NAMALWA (cell line): ENCODE measurements around the gene TP53TG5.

ENCODE experiments used
- DNase-seq: peaks from one replicate; pipeline ENCODE4 v3.0.0-alpha.2; 2015; ENCODE audit warnings: low spot score

Gene TP53TG5

DNA sequence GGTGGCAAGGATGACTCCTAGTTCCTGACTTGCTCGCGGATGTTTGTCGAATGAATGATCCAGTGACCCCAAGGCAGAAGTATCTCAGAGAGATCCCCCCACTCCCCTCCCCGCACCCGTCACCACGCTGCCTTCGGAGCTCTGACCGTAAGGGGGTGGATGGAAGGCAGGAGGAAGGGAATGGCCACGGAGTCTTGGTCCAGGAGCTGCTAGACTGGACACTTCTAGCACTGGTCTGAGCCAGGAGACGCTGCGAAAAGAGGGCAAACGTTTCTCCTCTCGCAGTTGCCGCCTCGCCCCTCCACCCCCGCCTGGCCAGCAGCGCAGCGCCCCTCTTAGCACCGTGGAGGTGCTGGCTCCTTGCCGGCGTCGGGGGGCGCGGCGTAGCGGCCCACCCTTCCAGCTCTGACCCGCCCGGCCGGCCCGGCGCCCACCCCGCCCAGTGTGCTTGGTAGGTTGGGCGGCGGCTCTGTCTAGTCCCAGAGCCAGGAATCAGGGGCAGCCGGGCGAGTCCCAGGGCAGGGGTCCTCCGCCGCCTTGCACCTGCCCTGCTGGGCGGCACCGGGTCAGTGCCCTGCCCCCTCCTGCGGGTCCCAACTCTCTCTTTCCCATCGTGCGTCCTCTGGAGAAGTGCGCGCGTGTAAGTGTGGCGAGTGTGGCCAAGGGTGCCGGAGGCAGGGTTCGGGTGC is 27.6 kb upstream of the TP53TG5 start:
- no peak for DNase-seq

DNA sequence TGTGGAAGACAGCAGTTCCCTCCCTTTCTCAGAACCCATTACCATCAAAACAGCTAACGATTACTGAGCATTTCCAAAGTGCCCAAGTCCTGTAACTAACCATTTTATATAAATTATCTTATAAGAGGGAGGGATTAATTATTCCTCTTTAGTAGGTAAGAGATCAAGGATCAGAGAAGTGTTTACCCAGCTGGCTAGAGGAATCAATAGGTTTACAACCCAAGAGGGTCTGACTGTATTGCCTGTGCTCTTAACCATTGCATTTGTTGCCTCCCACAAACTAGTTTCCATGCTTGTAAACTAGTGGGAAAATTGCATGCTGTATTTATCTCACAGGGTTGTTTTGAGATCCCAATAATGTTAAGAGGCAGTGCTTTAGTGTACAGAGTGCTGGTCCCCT is 26.3 kb upstream of the TP53TG5 start:
- no peak for DNase-seq

- DNase-seq, result no peak
Observed at GRCh38 chr20:45402946-45403345, 24.8 kb upstream of the TP53TG5 start.

DNA sequence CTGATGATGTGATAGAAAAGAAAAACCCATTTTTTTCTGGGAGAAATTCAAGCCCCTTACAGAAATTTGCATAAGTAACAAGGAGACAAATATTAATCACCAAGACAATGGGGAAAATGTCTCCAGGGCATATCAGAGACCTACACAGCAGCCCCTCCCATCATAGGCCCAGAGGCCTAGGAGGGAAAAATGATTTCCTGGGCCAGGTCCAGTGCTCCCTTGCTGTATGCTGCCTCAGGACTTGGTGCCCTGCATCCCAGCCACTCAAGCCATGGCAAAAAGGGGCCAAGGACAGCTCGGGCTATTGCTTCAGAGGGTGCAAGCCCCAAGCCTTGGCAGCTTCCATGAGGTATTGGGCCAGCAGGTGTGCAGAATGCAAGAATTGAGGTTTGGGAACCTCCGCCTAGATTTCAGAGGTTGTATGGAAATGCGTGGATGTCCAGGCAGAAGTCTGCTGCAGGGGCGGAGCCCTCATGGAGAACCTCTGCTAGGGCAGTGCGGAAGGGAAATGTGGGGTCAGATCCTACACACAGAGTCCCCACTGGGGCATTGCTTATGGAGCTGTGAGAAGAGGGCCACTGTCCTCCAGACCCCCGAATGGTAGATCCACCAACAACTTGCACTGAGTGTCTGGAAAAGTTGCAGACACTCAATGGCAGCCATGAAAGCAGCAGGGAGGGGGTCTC is 22.4 kb upstream of the TP53TG5 start:
- no peak for DNase-seq

GRCh38 chr20:45399018-45399417 is 20.9 kb upstream of the TP53TG5 start:
- DNase-seq, result no peak

DNA sequence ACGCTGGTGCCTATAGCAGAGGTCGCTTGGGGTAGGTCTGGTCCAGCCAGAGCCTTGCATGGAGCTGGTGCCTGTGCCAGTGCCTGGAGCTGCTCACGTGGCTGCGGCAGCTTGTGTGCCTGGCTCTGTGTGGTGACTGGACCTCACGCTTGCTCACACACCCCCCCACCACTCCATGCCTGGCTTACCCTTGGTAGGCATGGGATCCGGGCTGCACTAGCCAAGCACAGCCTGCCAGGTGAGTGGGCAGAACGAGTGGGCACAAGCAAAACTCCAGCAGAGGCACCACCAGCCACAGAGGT is 16.9 kb upstream of the TP53TG5 start:
- DNase-seq, result no peak

- no peak for DNase-seq
Observed at GRCh38 chr20:45394221-45395113, 16.3 kb upstream of the TP53TG5 start.

DNA sequence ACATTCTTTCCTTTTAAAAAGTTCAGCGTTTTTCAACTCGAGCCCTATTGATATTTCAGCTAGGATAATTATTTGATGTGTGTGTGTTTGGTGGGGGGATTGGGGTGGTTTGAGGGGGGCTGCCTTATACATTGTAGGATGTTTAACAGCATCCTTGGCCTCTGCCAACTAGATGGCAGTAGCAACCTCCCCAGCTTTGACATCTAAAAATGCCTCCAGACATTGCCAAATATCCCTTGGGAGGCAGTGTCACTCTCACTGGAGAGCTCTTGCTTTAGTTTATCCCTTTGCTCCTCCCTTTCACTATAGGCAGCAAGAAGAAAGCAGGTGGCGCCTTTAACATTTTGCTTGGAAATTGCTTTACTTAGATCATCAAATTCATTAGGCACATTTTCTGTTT is 14.6 kb upstream of the TP53TG5 start:
- DNase-seq, result no peak

GRCh38 chr20:45391559-45391958 is 13.4 kb upstream of the TP53TG5 start:
- DNase-seq, result no peak

DNA sequence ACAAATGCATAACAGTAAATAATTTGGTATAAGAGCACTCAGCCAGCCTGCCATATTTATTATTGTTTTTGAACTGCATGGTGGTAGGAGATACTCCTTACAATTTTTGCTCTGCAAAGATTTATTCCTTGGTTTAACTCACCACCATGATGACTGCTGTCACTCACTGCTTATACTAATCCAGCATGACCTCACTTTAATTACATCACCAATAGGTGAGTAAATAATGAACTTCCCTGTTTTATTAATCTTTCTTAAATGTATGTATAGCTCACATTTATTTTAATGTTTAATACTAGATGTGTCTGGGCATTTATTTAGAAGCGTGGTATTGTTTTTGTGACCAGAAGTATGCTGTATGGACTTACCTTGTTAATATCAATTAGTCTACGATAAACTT is 12.8 kb upstream of the TP53TG5 start:
- no peak for DNase-seq

DNA sequence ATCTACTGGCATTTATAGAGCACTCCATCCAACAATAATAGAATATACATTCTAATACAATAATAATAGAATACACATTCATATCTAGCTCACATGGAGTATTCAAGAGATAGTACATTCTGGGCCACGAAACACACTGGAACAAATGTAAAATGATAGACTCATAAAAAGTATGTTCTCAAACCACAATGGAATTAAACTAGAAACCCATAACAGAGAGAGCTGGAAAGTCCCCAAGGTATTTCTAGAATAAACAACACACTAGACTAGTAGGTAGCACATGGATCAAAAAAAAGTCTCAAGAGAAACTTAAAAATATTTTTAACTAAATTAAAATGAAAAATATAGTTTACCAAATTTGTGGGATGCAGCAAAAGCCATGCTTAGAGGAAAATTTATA is 9.1 kb upstream of the TP53TG5 start:
- no peak for DNase-seq

DNA sequence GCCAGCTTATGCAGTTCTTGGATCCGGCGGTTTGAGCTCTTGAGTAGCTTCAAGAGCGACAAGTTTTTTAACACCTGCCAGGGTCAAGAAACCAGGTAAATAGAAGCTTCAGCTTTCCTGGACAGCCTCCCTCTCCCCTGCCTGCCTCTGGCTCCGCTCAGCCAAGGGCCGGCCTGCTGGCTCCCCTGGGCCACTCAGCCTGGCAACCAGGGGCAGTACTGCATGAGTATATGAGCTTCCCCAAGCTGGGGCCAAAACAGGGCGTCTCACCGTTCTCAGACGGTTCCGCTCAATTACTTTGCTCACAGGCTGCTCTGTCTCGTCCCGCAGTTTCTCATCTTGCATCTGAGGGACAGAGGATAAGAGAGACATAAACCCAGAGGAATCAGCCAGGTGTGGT is 856 bp downstream of the TP53TG5 start:
- no peak for DNase-seq

DNA sequence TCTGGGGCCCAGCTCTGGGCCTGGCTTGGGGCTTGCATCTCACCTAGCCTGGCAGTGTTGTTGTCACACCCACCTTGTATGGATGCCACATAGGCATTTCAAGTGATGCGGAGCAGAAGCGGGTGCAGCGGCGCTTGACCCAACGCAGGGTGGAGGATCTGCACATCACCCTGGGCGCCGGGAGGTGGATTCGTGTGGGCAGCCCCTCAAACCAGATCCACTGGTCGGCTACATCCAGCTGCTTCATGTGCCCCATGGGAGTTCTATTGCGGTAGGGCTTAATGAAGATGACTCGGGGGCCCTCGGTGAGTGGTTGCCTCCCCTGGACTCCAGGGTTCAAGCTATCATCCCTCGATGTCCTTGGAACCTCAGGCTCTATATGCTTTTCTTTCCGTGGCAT is 3.2 kb downstream of the TP53TG5 start:
- DNase-seq, result no peak

DNA sequence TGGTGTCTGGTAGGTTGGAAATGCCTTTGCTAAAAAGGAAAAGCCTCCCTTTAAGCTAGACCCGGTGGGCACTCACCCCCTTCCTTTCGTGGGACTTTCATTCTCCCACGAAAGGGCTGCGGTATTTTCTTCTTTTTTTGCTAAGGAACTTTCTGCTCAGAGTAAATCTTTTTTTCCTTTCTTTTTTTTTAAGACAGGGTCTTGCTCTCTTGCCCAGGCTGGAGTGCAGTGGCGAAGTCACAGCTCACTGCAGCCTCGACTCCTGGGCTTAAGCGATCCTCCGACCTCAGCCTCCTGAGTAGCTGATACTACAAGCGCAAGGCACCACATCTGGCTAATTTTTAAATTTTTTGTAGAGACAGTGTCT is 4.0 kb downstream of the TP53TG5 start:
- no peak for DNase-seq

- DNase-seq, result peak; percentile 87
Observed at GRCh38 chr20:45373353-45374100, 4.6 kb downstream of the TP53TG5 start.

DNA sequence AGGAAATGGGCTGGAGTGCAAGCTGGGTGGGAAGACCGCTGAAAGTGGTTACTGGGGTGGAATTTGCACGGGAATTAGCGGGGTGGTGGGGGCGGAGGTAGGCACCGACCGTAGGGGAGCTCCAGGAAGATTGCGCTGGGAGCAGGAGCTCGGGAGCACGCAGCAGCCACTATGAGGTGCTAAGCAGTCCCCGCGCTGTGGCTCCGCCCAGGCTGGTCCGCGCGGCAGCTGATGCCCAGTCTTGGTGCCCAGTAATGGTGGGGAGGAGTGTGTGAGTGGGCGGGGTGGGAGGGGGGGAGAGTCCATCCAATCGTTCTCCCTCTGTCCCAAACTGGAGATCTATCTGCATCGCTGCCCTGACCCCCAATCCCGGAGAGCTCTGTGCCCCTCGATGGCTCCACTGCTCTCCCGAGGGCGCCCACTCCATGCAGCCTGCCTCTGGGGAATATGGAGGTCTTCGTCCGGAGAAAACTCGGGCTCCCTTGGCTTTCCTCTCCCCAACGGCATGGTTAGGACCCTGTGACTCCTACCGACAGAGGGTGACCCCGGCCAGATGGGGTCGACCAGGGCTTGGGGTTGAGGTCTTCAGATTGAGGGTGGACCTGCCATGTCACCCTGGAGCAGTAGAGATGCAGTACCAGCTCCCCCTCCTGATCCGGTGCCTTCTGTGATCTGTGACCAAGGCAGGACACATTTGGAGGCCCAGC is 5.3 kb downstream of the TP53TG5 start:
- no peak for DNase-seq

- no peak for DNase-seq
Observed at GRCh38 chr20:45372241-45372640, 5.9 kb downstream of the TP53TG5 start.

DNA sequence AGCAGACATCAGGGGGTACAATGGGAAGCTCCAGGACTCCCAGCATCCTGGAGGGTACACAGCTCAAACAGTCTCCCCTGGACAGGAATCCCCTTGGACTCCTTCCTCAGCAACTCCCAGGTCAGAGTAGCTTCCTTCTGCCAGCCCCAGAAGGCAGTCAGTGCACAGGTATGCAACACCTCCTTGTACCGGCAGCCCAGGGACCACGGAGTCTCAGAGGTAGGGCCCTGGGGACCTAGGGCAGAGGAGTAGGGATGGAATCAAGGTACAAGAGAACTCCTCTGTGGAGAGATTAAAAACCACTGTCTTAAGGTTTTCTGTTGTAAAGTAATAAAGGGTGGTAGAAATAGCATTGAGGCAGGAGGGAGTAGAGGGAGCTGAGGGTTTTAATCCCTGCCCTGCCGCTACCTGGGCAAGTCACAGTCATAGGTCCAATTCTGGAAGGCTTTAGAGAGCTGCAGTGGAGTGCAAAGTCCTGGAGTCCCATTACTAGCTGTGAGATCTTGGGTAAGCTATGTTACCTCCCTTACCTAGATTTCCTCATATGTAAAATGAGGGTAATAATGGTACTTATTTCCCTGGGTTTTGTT is 7.5 kb downstream of the TP53TG5 start:
- DNase-seq, result no peak

DNA sequence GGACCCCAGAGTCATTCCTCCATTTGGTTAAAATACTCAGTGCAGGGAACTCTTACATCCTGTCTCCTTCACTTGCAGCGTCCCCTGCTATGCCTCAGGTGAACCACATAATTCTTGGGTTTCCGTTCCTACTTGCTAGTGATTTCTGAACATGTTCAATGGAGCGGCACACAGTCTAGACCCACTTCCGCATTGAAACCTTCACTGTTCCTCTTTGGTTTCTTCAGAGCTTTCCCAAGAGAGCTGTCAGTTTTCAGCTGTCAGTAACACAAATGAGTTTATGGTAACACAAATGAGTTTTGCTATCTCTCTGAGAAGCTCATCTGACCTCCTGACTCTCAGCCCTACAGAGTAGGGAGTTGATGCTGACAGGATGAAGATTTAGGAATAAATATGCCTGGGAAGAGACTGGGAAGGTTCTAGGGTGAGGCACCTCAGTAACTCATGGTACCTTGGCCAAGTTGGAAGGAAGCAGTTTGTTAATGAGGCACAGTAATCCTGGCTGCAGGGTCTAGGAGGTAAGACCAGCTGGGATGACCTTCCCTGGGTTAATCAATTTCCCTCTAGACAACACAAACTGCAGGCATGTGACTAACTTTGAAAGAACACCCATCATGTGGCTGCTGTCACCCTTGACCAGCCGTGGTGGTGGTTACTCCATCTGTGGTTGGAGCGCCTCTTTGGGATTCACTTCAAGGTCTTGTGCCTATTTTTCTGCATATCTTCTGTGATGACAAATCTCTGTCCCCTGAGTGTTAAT is 9.7 kb downstream of the TP53TG5 start:
- peak; percentile 95 for DNase-seq

DNA sequence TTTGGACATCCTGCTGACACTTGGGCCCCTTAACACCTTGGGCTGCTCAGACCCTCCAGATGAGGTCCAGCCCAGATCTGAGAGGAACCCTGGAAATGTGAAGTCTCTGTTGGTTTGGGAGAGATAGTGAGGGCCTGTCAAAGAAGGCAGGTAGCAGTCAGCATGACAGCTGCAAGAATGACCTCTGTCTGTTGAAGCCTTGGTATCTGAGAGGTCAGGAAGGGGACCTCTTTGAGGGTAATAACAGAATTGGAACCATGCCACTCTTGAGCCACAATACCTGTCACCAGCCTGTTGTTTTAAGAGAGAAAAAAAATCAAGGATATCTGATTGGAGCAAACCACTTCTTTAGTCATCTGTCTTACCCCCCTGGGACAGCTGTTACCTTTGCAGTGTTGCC is 11.0 kb downstream of the TP53TG5 start:
- no peak for DNase-seq

- DNase-seq, result no peak
Observed at GRCh38 chr20:45366631-45367030, 11.5 kb downstream of the TP53TG5 start.
